GM18519 (cell line): ENCODE data around the gene ACSF3.
"Not testable (repeated sequence)": the region's sequence is repeated elsewhere in the genome, so short reads cannot be mapped to it uniquely, and the experiment has no call there.

Source experiments
- ATAC-seq: cut with Tn5 transposase; IDR thresholded peaks from one replicate; pipeline ENCODE4 v1.9.1; 2021; ENCODE audit warnings: mild to moderate bottlenecking, moderate library complexity; ENCODE audit not compliant: unreplicated experiment, low FRiP score

Gene ACSF3

DNA sequence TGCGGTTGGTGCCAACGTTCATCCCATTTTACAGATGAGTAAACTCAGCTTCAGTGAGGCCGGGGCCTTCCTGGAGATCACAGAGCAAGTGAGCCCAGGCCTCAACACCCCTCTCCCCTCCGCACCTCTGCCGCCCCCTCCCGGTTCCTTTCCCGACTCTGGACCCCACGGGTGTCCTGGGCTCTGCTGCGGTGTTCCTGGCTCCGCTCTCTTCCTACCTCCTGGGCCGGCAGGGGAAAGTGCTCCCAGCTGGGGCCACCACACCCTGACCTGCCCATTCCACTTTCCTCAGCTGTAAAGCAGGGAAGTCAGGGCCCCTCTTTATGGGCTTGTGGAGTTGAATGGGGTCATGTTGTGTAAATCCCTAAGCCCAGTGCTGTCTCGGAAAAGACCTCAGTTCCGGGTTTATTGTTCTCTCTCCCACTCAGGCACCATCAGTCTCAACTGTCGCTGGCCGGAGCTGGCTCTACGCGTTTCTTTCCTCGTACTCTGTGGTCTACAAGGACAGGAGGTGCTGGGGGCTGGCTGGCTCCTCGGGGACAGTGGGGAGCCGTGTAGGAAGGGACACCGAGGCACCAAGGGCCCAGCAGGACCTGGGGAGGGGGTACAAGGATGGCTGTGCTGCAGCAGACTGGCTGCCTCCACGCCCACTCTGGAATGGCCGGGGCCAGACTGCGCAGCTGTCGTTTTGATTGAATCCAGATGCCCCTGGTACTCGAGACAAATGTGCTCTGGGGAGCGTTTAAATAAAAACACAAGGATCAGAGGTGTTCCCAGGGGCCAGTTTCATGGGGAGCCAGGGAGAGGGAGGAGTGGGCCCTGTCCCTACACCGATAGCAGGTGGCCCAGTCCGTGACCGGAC lies 21.7 kb upstream of the ACSF3 start:
- ATAC-seq = no peak

GRCh38 chr16:89072548-89073130 lies 21.0 kb upstream of the ACSF3 start:
- no peak for ATAC-seq

- ATAC-seq = no peak
These were observed 20.1 kb upstream of the ACSF3 start for GRCh38 chr16:89073346-89074071.

- ATAC-seq = not testable (repeated sequence)
These were observed 19.5 kb upstream of the ACSF3 start for GRCh38 chr16:89074072-89074674.

- no peak for ATAC-seq
These were observed 18.6 kb upstream of the ACSF3 start for GRCh38 chr16:89074803-89075688.

DNA sequence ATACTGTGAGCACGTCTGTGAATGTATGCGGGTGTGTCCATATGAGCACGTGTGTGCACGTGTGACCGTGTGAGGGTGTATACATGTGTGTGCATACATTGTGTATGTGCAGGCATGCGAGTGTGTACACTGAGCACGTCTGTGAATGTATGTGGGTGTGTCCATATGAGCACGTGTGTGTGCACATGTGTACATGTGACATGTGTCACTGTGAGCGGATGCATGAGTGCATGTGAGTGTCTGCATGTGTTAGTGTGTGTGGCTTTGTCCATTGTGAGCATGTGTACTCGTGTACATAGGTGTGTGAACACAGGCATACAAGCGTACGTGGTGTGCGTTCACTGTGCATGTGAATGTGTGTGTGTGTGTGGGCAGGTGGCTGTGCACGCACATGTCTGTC lies 17.5 kb upstream of the ACSF3 start:
- no peak for ATAC-seq

DNA sequence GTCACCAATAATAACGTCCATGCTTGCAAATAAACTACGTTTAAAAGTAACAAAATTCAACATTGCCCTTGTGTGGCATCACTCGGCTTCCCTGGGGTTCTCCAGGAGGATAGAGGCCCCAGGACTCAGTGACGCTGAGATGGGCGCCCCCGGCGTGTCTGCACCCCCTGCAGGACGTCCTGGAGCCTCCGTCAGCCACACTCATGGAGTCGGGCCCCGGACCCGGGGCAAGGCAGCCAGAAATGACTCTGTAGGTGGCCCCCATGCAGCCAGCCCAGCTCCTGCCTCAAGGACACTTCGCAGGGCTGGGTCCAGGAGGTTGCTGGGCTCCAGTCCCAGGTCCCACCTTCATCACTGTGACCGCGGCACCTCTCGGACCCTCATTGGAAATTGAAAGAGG lies 16.6 kb upstream of the ACSF3 start:
- no peak for ATAC-seq

DNA sequence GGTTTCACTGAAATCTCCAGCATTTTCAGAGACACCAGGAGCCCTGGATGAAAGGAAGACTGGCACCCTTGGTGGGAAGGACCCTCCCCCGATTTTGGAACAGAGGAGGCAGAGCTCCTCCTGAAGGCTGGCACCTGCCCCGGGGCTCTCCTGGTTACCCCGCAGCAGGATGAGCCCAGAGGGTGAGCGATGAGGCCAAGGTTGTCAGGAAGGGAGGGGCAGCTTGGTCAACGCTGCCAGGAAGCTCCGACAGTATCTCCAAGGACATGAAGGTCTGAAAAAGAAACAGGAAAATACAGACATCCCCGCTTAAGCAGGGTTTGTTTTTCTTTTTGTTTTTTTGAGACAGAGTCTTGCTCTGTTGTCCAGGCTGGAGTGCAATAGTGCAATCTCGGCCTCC lies 15.5 kb upstream of the ACSF3 start:
- ATAC-seq = no peak

DNA sequence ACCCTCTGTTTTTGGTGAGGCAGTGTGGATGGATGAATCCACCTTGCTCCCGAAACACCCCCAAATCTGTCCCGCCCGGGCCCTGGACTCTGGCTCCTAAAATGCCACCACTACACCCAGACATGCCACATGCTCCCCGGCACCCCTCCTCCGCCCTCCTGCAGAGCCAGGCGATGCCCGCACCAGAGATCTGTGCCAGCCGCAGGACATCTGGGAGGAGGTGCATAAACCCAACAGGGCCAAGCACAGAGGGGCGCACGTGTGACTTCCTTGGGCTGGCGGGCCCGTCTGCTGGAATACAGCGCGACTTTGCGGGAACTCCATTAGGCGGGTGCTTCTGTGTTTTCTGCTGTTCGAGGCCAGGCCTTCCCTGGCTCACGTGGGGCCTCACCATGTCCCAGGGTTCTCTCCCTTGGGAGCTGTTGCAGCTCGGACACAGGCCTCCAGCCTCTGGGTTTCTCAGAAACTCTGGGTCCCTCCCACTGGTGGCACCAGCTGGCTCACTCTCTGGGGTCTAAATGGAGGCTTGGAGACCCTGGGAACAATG lies 14.1 kb upstream of the ACSF3 start:
- ATAC-seq = no peak

DNA sequence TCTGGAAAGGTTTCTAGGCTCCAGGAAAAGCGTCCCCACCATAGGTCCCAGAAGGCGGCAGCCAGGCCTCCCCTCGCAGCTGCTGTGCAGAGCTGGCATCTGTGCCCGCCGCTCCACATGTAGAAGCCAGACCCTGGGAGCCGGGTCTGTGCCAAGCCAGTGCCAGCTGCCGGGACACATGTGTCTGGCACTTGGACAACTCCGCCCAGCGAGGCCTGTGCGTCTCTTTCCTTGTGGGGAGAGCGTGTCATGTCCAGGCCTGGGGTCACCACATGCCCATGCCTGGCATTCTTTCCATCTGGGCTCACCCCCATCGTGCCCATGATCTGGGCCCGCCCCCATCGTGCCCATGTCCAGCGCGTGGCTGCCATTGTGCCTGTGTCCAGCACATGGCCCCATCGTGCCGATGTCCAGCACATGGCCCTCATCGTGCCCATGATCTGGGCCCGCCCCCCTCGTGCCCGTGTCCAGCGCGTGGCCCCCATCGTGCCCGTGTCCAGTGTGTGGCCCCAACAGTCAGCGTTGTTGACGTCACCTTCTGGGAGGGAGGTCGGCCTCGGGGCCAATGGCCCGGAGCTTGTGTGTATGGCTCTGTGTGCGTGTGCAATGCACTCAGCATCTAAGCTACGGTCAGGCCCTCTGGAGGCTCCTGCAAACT lies 13.3 kb upstream of the ACSF3 start:
- ATAC-seq = no peak

DNA sequence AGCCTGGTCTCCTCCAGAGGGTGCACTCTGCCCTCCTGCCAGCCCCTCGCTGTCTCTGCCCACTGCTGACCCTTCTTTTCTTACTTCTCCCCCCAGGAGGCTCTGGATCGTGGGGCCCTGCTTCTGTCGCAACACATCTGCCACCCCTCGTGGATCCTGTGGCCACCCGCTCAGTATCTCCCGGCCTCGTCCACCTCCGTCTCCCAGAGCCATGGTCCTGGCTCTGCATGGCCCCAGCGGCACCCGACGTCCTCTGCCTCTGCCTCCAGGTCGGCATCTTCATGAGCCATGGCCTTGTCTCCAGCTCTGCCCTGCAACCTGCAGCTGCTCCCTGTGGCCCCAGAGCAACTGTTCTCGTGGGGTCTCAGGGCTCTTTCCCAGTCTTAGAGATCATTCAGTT lies 12.1 kb upstream of the ACSF3 start:
- ATAC-seq = no peak

- ATAC-seq = no peak
These were observed 9.2 kb upstream of the ACSF3 start for GRCh38 chr16:89084411-89084810.

- ATAC-seq = no peak
These were observed 8.6 kb upstream of the ACSF3 start for GRCh38 chr16:89084814-89085612.

DNA sequence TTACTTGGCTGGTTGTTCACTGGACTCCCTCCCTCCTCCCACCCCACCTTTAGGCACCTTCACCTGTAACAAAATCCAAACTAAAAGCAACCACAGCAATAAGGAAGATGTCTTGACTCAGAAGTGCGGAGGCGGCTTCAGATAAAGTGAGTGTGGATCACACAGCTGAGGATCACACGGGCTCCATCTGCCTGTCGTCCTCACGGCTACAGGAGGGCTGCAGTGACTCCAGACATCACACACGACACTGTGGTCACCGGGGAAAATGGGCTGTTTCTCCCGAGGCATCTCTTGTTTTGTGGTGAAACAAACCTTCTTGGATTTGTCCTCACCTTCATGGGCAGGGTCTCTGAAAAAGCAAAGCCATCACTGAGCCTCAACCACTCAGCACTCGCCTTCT lies 7.9 kb upstream of the ACSF3 start:
- ATAC-seq = no peak

DNA sequence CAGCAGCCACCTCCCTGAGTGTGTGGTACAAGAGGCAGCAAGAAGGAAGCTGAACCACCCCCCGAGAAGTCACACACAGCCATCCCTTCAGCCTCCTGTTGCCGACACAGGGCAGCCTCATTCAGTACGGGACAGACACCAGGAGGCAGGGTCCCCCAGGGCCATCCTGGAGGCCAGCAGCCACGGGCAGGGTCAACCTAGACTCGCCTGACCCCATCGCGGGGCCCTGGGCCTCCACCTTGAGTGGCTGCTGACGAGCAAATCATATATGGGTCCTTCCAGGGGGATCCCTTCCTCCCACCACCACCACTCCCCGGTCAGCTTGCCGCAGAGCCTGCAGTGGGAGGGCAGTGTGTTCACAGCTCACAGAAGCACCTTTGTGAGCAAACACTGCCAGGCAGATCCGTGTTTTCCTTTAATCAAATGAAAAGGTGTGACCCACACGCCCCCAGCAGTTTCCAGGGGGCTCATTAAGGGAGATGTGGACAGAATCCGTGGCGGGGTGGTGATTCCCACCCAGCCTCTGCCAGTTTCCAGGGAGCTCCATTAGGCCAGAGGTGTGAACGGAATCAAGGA lies 5.6 kb upstream of the ACSF3 start:
- no peak for ATAC-seq

DNA sequence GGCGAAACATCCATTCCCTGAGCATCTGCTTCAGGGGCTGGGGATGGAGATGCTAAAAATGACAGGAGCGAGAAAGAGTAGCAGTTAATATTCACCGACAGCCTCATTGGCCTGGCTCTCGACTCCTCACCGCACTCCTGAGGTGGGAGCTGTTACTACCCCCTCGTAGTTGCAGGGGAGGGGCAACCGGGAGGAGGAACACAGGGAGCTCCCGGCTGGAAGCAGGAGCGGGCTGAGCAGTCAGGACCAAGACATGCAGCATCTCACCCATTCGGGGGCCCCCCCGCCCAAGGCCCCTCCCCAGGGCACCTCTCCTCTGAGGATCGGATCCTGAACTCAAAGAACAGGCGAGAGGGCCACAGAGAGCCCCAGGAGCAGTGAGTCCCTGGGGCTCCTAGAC lies 4.5 kb upstream of the ACSF3 start:
- ATAC-seq = no peak

DNA sequence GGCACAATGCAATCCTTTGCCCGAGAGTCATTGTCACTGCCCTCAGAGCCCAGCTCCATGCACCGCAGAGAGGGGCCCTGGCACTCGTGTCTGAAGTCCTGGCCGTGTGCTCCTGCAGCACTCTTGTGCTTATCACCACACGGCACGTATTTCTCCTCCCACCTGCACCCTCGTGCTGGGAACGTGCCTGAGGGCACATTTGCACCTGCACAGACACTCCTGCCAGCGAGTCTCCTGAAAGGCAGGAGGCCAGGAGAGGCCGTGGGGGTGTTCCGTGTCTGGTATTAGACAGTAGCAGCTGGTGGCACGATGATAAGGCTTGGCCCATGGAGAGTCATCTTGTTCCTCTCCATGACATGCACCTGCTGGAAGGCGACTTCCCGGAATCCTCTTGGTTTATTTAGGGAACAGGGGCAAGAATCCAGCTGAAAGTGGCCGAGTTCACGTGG lies 3.4 kb upstream of the ACSF3 start:
- no peak for ATAC-seq
